ENCODE data around the gene APIP.

DNA sequence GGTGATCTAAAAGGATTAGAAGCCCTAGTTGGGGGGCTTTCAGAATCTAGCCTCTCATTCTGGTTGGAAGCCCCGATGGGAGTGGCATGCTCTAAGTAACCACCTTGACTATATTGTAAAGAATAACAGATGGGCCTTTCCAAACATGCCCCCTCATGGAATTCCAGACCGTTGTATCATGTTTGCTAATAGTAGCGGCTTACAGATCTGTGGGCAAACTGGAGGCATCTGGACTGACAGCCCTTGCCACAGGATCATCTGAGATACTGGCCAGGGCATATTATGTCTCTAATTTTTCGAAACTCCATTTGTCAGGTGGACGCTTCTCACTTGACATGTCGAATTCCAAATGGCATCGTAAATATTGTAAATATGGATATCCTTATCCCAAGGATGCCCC lies 10.5 kb downstream of the APIP start:
- TF ChIP-seq, protein P1, sequence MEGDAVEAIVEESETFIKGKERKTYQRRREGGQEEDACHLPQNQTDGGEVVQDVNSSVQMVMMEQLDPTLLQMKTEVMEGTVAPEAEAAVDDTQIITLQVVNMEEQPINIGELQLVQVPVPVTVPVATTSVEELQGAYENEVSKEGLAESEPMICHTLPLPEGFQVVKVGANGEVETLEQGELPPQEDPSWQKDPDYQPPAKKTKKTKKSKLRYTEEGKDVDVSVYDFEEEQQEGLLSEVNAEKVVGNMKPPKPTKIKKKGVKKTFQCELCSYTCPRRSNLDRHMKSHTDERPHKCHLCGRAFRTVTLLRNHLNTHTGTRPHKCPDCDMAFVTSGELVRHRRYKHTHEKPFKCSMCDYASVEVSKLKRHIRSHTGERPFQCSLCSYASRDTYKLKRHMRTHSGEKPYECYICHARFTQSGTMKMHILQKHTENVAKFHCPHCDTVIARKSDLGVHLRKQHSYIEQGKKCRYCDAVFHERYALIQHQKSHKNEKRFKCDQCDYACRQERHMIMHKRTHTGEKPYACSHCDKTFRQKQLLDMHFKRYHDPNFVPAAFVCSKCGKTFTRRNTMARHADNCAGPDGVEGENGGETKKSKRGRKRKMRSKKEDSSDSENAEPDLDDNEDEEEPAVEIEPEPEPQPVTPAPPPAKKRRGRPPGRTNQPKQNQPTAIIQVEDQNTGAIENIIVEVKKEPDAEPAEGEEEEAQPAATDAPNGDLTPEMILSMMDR (IDR thresholded peaks at IDR 0.05; ENCODE audit: insufficient read depth, low read length, poor library complexity, severe bottlenecking), result no peak
- TF ChIP-seq EZH2phosphoT487 (conservative IDR thresholded peaks at IDR 0.05; ENCODE audit: low read length), result no peak

All from SU-DHL-6 (cell line).